OCI-LY3 (cell line): ENCODE results near the gene ZNF197.

Experiments used
- CTCF ChIP-seq: fragments of 200-600, 300-600 bp; sonication (generic); IDR thresholded peaks from 2 replicates; pipeline ENCODE4 v1.5.1; 2014; ENCODE audit warnings: antibody characterized with exemption, low read length, low read depth
- EZH2phosphoT487 ChIP-seq: fragments of 200-600 bp; shearing (Covaris generic); IDR thresholded peaks from 2 replicates; pipeline ENCODE4 v1.6.1; 2018; ENCODE audit warnings: antibody characterized with exemption, mixed run types, low read depth

- no peak for TF ChIP-seq CTCF
- no peak for TF ChIP-seq EZH2phosphoT487
These were observed 22.9 kb downstream of the ZNF197 start for GRCh38 chr3:44647771-44648170.
